ENCODE results near the gene TRIM17.

The TRIM17 gene

GRCh38 chr1:228376651-228377631, 39.7 kb downstream of the TRIM17 start:
- no peak for DNase-seq

- no peak for DNase-seq
These were observed 40.4 kb downstream of the TRIM17 start for GRCh38 chr1:228376262-228376628.

- DNase-seq = no peak
These were observed 40.9 kb downstream of the TRIM17 start for GRCh38 chr1:228375578-228376261.

- DNase-seq = no peak
These were observed 41.7 kb downstream of the TRIM17 start for GRCh38 chr1:228374711-228375577.

- DNase-seq = no peak
These were observed 42.7 kb downstream of the TRIM17 start for GRCh38 chr1:228373681-228374571.

- DNase-seq = no peak
These were observed 43.5 kb downstream of the TRIM17 start for GRCh38 chr1:228373004-228373680.

- DNase-seq = peak; percentile 65
These were observed 44.3 kb downstream of the TRIM17 start for GRCh38 chr1:228372183-228373003.

- no peak for DNase-seq
These were observed 44.9 kb downstream of the TRIM17 start for GRCh38 chr1:228371741-228372182.

GRCh38 chr1:228370941-228371740, 45.5 kb downstream of the TRIM17 start:
- peak; percentile 19 for DNase-seq

GRCh38 chr1:228370439-228370940, 46.2 kb downstream of the TRIM17 start:
- no peak for DNase-seq

- DNase-seq = no peak
These were observed 46.8 kb downstream of the TRIM17 start for GRCh38 chr1:228369608-228370438.

GRCh38 chr1:228368801-228369607, 47.7 kb downstream of the TRIM17 start:
- no peak for DNase-seq

- DNase-seq = no peak
These were observed 48.6 kb downstream of the TRIM17 start for GRCh38 chr1:228367798-228368791.

- no peak for DNase-seq
These were observed 49.6 kb downstream of the TRIM17 start for GRCh38 chr1:228366866-228367741.
